Glutamatergic neuron (in vitro differentiated cells): ENCODE results near the gene VTI1B. TPM values are rescaled to one million over a fixed set of nuclear protein-coding genes. Genes with fewer than 3 reads are reported as not detected.

Experiments used
- DNase-seq: peaks from one replicate; pipeline ENCODE4 v3.0.0; 2022
- H3K27ac Mint-ChIP-seq: one replicate; pipeline ENCODE4 v1.8.0; 2020; ENCODE audit warnings: mild to moderate bottlenecking, mixed read lengths, inconsistent platforms; ENCODE audit not compliant: unreplicated experiment
- H3K27me3 Mint-ChIP-seq: one replicate; pipeline ENCODE4 v1.8.0; 2020; ENCODE audit warnings: mild to moderate bottlenecking, moderate library complexity, mixed read lengths, inconsistent platforms; ENCODE audit not compliant: unreplicated experiment
- H3K36me3 Mint-ChIP-seq: one replicate; pipeline ENCODE4 v1.8.0; 2020; ENCODE audit warnings: mild to moderate bottlenecking, mixed read lengths, inconsistent platforms; ENCODE audit not compliant: unreplicated experiment
- H3K4me1 Mint-ChIP-seq: one replicate; pipeline ENCODE4 v1.8.0; 2020; ENCODE audit warnings: mild to moderate bottlenecking, low read depth, mixed read lengths, inconsistent platforms; ENCODE audit not compliant: unreplicated experiment
- H3K4me3 Mint-ChIP-seq: one replicate; pipeline ENCODE4 v1.8.0; 2020; ENCODE audit warnings: mild to moderate bottlenecking, mixed read lengths, inconsistent platforms; ENCODE audit not compliant: unreplicated experiment
- H3K9me3 Mint-ChIP-seq: one replicate; pipeline ENCODE4 v1.8.0; 2020; ENCODE audit warnings: mild to moderate bottlenecking, moderate library complexity, mixed read lengths, inconsistent platforms; ENCODE audit not compliant: unreplicated experiment
- total RNA-seq: library from RNA; stranded (reverse); fragmentation: NEBNext Ultra II Directional; extraction: Animal tissue kit (Norgen Biotek cat#: 25700); gene quantifications from one replicate; pipeline ENCODE4 v1.2.1, GENCODE V29; 2021; ENCODE audit not compliant: unreplicated experiment
- TF ChIP-seq, protein P1 (sequence below): fragments of 200-600 bp; sonication (generic); IDR thresholded peaks from one replicate; pipeline ENCODE4 v1.5.0; 2021; ENCODE audit not compliant: partially characterized antibody, unreplicated experiment

Gene VTI1B
- total RNA-seq, 1 donor from 2014 or later: 77.7 TPM

DNA sequence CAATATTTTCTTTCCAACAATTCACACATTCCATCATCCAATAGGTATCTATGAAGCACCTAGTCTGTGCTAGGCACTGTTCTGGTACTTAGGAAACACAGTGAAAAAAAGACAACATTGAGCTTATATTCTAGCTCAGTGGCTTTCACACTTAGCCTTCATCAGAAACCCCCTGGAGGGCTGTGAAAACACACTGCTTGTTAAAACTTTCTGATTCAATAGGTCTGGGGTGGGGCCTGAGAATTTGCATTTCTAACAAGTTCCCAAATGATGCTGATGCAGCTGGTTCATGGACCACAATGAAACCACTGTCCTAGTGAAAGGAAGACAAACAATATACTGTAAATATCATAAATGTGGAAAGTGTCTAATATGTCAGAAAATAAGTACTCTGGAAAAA is 5.9 kb downstream of the VTI1B start:
- TF ChIP-seq, protein P1, sequence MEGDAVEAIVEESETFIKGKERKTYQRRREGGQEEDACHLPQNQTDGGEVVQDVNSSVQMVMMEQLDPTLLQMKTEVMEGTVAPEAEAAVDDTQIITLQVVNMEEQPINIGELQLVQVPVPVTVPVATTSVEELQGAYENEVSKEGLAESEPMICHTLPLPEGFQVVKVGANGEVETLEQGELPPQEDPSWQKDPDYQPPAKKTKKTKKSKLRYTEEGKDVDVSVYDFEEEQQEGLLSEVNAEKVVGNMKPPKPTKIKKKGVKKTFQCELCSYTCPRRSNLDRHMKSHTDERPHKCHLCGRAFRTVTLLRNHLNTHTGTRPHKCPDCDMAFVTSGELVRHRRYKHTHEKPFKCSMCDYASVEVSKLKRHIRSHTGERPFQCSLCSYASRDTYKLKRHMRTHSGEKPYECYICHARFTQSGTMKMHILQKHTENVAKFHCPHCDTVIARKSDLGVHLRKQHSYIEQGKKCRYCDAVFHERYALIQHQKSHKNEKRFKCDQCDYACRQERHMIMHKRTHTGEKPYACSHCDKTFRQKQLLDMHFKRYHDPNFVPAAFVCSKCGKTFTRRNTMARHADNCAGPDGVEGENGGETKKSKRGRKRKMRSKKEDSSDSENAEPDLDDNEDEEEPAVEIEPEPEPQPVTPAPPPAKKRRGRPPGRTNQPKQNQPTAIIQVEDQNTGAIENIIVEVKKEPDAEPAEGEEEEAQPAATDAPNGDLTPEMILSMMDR: no peak
- Mint-ChIP-seq H3K36me3 (no peaks in the 10 kb centered on the region), H3K27ac (no peak overlapping the region), H3K4me1 (peaks cover 13% of the 10 kb centered on the region), H3K27me3 (peaks cover 2% of the 10 kb centered on the region), H3K9me3 (peaks cover 2% of the 10 kb centered on the region), H3K4me3 (no peak overlapping the region)
- no peak for DNase-seq

DNA sequence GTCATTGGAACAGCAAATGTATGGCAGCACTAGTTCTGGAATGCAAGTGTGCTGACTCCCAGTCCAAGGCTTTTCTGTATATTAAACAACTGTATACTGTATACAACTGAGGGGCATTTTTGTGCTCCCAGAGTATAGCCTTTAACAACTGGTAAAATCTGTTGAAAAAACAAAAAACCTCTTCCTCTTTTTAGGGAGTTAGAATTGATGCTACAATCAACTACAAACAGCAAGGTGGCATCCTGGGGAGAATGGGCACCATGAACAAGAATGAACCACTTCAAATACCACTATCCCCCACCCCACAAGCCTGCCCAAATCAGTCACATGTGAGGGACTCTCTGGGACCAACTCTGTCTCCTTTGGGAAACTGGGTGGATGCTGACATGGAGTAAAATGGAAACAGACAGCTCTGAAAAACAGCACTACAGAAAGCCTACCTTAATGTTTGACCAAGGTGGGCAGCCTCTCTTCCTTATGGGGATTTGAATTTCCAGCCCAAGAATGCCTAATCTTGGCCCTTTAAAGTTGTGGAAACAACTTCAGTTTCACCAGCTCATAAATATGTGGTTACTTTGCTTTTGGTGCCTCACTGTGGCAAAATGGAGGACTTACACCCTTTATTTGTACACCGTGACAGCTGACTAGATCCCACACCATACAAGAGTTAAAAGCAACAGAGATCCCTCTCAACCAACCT is 7.5 kb downstream of the VTI1B start:
- Mint-ChIP-seq H3K4me1 (peaks cover 5% of the 10 kb centered on the region), H3K36me3 (no peaks in the 10 kb centered on the region), H3K27ac (peak overlapping the region; percentile 82), H3K4me3 (no peak overlapping the region), H3K27me3 (peaks cover 2% of the 10 kb centered on the region), H3K9me3 (no peaks in the 10 kb centered on the region)
- TF ChIP-seq, protein P1: peak; percentile 54
- no peak for DNase-seq

GRCh38 chr14:67665868-67666267 is 8.6 kb downstream of the VTI1B start:
- Mint-ChIP-seq H3K36me3 (no peaks in the 10 kb centered on the region), H3K27ac (no peak overlapping the region), H3K27me3 (peaks cover 2% of the 10 kb centered on the region), H3K4me3 (no peak overlapping the region), H3K4me1 (peaks cover 5% of the 10 kb centered on the region), H3K9me3 (no peaks in the 10 kb centered on the region)
- DNase-seq: no peak
- TF ChIP-seq, protein P1: no peak

GRCh38 chr14:67663633-67664032 is 10.8 kb downstream of the VTI1B start:
- Mint-ChIP-seq H3K27me3 (no peaks in the 10 kb centered on the region), H3K36me3 (no peaks in the 10 kb centered on the region)
- no peak for DNase-seq

More at GRCh38 chr14:67663633-67664032, 10.8 kb downstream of the VTI1B start:
- H3K4me3 Mint-ChIP-seq: no peak overlapping the region
- no peaks in the 10 kb centered on the region for H3K9me3 Mint-ChIP-seq
- H3K4me1 Mint-ChIP-seq: peaks cover 6% of the 10 kb centered on the region
- no peak overlapping the region for H3K27ac Mint-ChIP-seq
- TF ChIP-seq, protein P1: no peak
